HepG2 (cell line): ENCODE results near the gene BID. TPM values are rescaled to one million over a fixed set of nuclear protein-coding genes. Genes with fewer than 3 reads are reported as not detected.
A peak's percentile ranks its signal among the peaks of the same experiment; 100 is the strongest.

Experiments
- ETV6 ChIP-seq: sonication (generic); formaldehyde crosslinking; conservative IDR thresholded peaks from 2 replicates; pipeline ENCODE4 v1.4.0; 2020; ENCODE audit warnings: missing genetic modification reagents
- GABPB1 ChIP-seq: IDR thresholded peaks from 2 replicates; pipeline ENCODE4 v1.6.1; 2016; ENCODE audit warnings: mild to moderate bottlenecking, missing genetic modification reagents, moderate library complexity, missing compliant biosample characterization
- MYC ChIP-seq: sonication (generic); formaldehyde crosslinking; IDR thresholded peaks from 2 replicates; pipeline ENCODE4 v1.9.0; 2021; ENCODE audit warnings: missing genetic modification reagents, borderline replicate concordance
- SMC3 ChIP-seq: IDR thresholded peaks from 2 replicates; pipeline ENCODE4 v1.6.1; 2011; ENCODE audit warnings: low read length, improper control_type of control experiment
- XRCC5 ChIP-seq: fragments of 200-400 bp; formaldehyde crosslinking; optimal IDR thresholded peaks from 2 replicates; pipeline ENCODE3; 2017; ENCODE audit warnings: mild to moderate bottlenecking, low read length
- ZFP41 ChIP-seq: sonication (generic); formaldehyde crosslinking; IDR thresholded peaks from 2 replicates; pipeline ENCODE4 v1.4.0; 2020; ENCODE audit warnings: mild to moderate bottlenecking, missing genetic modification reagents, borderline replicate concordance
- ZNF343 ChIP-seq: sonication (generic); formaldehyde crosslinking; IDR thresholded peaks from 2 replicates; pipeline ENCODE4 v1.4.0; 2020; ENCODE audit warnings: mild to moderate bottlenecking, missing genetic modification reagents
- ZNF407 ChIP-seq: sonication (generic); formaldehyde crosslinking; IDR thresholded peaks from one replicate; pipeline ENCODE4 v1.5.1; 2020; ENCODE audit warnings: mild to moderate bottlenecking, missing genetic modification reagents; ENCODE audit errors: not compliant biosample characterization
- ZNF430 ChIP-seq: sonication (generic); formaldehyde crosslinking; IDR thresholded peaks from 2 replicates; pipeline ENCODE4 v1.9.0; 2021; ENCODE audit warnings: mild to moderate bottlenecking, missing genetic modification reagents
- ZNF563 ChIP-seq: sonication (generic); formaldehyde crosslinking; IDR thresholded peaks from 2 replicates; pipeline ENCODE4 v1.8.0; 2022; ENCODE audit warnings: mild to moderate bottlenecking, moderate library complexity, missing genetic modification reagents
- ZNF597 ChIP-seq: sonication (generic); formaldehyde crosslinking; IDR thresholded peaks from 2 replicates; pipeline ENCODE4 v1.5.0; 2020; ENCODE audit warnings: missing genetic modification reagents
- polyA plus RNA-seq, 8 experiments: library from polyadenylated mRNA; depleted of rRNA in 3 of 8; stranded (reverse) in 7 of 8; unstranded in 1 of 8; fragments of >200 nt; fragmentation: Illumina TruSeq in 4 of 8; extraction: Trizol in 4 of 8; gene quantifications; 2 replicates each; pipeline versions ENCODE4 v1.2.1 to v1.2.3, GENCODE V29; 2011 to 2016; ENCODE audit warnings: low read depth in 4 of 8, missing spikeins in 1 of 8, mixed read lengths in 1 of 8; ENCODE audit not compliant: insufficient read depth in 1 of 8
- total RNA-seq, 5 experiments: library from RNA; depleted of rRNA; stranded (reverse); fragments of >200 nt; fragmentation: Illumina TruSeq; extraction: Trizol; gene quantifications; 2 replicates each; pipeline ENCODE4 v1.2.3, GENCODE V29; 2016; ENCODE audit warnings: low read depth in 1 of 5
- TF ChIP-seq, protein P1 (sequence below): sonication (generic); formaldehyde crosslinking; IDR thresholded peaks from 2 replicates; pipeline ENCODE4 v1.4.0; 2020; ENCODE audit warnings: mild to moderate bottlenecking, missing genetic modification reagents

Gene BID
- total and polyA plus RNA-seq, 2 of the 13 experiments (the other 11 are each of a cell fraction or from before 2014, with no cell fraction given) = 35.3 to 51.7 TPM

- TF ChIP-seq ZNF407 (CRISPR knock-in tag) = no peak
- TF ChIP-seq GABPB1 = no peak
- no peak for TF ChIP-seq ETV6 (CRISPR knock-in tag)
- TF ChIP-seq ZNF430 (CRISPR knock-in tag) = peak; percentile 31; the same call in 1 of the 2 replicates
- no peak for TF ChIP-seq ZNF597 (CRISPR knock-in tag)
- no peak for TF ChIP-seq XRCC5
- no peak for TF ChIP-seq ZNF343 (CRISPR knock-in tag)
- TF ChIP-seq ZFP41 (CRISPR knock-in tag) = no peak
- no peak for TF ChIP-seq ZNF563 (CRISPR knock-in tag)
- no peak for TF ChIP-seq MYC (CRISPR knock-in tag)
- TF ChIP-seq, protein P1, sequence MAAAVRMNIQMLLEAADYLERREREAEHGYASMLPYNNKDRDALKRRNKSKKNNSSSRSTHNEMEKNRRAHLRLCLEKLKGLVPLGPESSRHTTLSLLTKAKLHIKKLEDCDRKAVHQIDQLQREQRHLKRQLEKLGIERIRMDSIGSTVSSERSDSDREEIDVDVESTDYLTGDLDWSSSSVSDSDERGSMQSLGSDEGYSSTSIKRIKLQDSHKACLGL (CRISPR knock-in tag) = 0 out of 2 replicates have a peak, but pooled peaks have one; percentile 3
- no peak for TF ChIP-seq SMC3
- TF ChIP-seq, all 625 proteins: peak for 6
These were observed 4.2 kb upstream of the BID start (continued) for GRCh38 chr22:17778412-17778976.
